ENCODE measurements around the gene RBM47.
"Not testable (repeated sequence)": the region's sequence is repeated elsewhere in the genome, so short reads cannot be mapped to it uniquely, and the experiment has no call there.

The RBM47 gene

GRCh38 chr4:40417941-40418340 is 211.7 kb downstream of the RBM47 start:
- H3K9me3 ChIP-seq (ENCODE audit: control insufficient read depth, low read length) = no peaks in the 10 kb centered on the region
- no peak overlapping the region for H3K27ac ChIP-seq
- H3K27me3 ChIP-seq (ENCODE audit: control insufficient read depth, insufficient read depth, low read length) = no peaks in the 10 kb centered on the region
- H3K4me1 ChIP-seq = no peaks in the 10 kb centered on the region
- no peak overlapping the region for H3K4me3 ChIP-seq (ENCODE audit: low read depth, low read length)
- no peak overlapping the region for H2AFZ ChIP-seq
- no peaks in the 10 kb centered on the region for H3K36me3 ChIP-seq (ENCODE audit: control insufficient read depth, insufficient read depth, low read length)
- TF ChIP-seq CTCF (IDR thresholded peaks at IDR 0.05) = no peak
- no peaks in the 10 kb centered on the region for H3K79me2 ChIP-seq
- H3K4me2 ChIP-seq (ENCODE audit: low read length) = no peak overlapping the region
- no peak overlapping the region for H3K9ac ChIP-seq

GRCh38 chr4:40414673-40415072 is 215.0 kb downstream of the RBM47 start:
- Histone ChIP-seq H3K9me3 (ENCODE audit: control insufficient read depth, low read length) (no peaks in the 10 kb centered on the region), H3K79me2 (no peaks in the 10 kb centered on the region), H3K4me3 (ENCODE audit: low read depth, low read length) (no peak overlapping the region), H3K27ac (no peak overlapping the region), H3K4me1 (no peaks in the 10 kb centered on the region), H3K9ac (no peak overlapping the region), H3K36me3 (ENCODE audit: control insufficient read depth, insufficient read depth, low read length) (no peaks in the 10 kb centered on the region), H3K27me3 (ENCODE audit: control insufficient read depth, insufficient read depth, low read length) (no peaks in the 10 kb centered on the region), H2AFZ (no peak overlapping the region), H3K4me2 (ENCODE audit: low read length) (no peak overlapping the region)
- TF ChIP-seq CTCF (IDR thresholded peaks at IDR 0.05) = no peak

- no peaks in the 10 kb centered on the region for H3K4me1 ChIP-seq
- no peaks in the 10 kb centered on the region for H3K27me3 ChIP-seq (ENCODE audit: control insufficient read depth, insufficient read depth, low read length)
- no peak overlapping the region for H3K9ac ChIP-seq
- no peak overlapping the region for H2AFZ ChIP-seq
- no peak for TF ChIP-seq CTCF (IDR thresholded peaks at IDR 0.05)
- H3K4me2 ChIP-seq (ENCODE audit: low read length) = no peak overlapping the region
- no peaks in the 10 kb centered on the region for H3K9me3 ChIP-seq (ENCODE audit: control insufficient read depth, low read length)
- no peak overlapping the region for H3K4me3 ChIP-seq (ENCODE audit: low read depth, low read length)
- no peak overlapping the region for H3K27ac ChIP-seq
- H3K79me2 ChIP-seq = no peaks in the 10 kb centered on the region
- no peaks in the 10 kb centered on the region for H3K36me3 ChIP-seq (ENCODE audit: control insufficient read depth, insufficient read depth, low read length)
Measured at GRCh38 chr4:40412866-40413795, 216.5 kb downstream of the RBM47 start.

- no peak overlapping the region for H2AFZ ChIP-seq
- H3K27ac ChIP-seq = no peak overlapping the region
- no peak overlapping the region for H3K4me3 ChIP-seq (ENCODE audit: low read depth, low read length)
- H3K36me3 ChIP-seq (ENCODE audit: control insufficient read depth, insufficient read depth, low read length) = no peaks in the 10 kb centered on the region
- no peaks in the 10 kb centered on the region for H3K27me3 ChIP-seq (ENCODE audit: control insufficient read depth, insufficient read depth, low read length)
- H3K79me2 ChIP-seq = no peaks in the 10 kb centered on the region
- no peaks in the 10 kb centered on the region for H3K9me3 ChIP-seq (ENCODE audit: control insufficient read depth, low read length)
- no peak for TF ChIP-seq CTCF (IDR thresholded peaks at IDR 0.05)
- no peak overlapping the region for H3K4me2 ChIP-seq (ENCODE audit: low read length)
- H3K4me1 ChIP-seq = no peaks in the 10 kb centered on the region
- no peak overlapping the region for H3K9ac ChIP-seq
Measured at GRCh38 chr4:40412388-40412787, 217.3 kb downstream of the RBM47 start.

- Histone ChIP-seq H3K27ac (no peak overlapping the region), H3K36me3 (ENCODE audit: control insufficient read depth, insufficient read depth, low read length) (no peaks in the 10 kb centered on the region), H3K9ac (no peak overlapping the region), H3K27me3 (ENCODE audit: control insufficient read depth, insufficient read depth, low read length) (no peaks in the 10 kb centered on the region), H3K4me3 (ENCODE audit: low read depth, low read length) (no peak overlapping the region), H2AFZ (no peak overlapping the region), H3K9me3 (ENCODE audit: control insufficient read depth, low read length) (no peaks in the 10 kb centered on the region), H3K4me1 (no peaks in the 10 kb centered on the region), H3K79me2 (no peaks in the 10 kb centered on the region), H3K4me2 (ENCODE audit: low read length) (no peak overlapping the region)
- no peak for TF ChIP-seq CTCF (IDR thresholded peaks at IDR 0.05)
Measured at GRCh38 chr4:40409835-40410234, 219.8 kb downstream of the RBM47 start.

GRCh38 chr4:40407468-40407867 is 222.2 kb downstream of the RBM47 start:
- H3K9ac ChIP-seq; H3K4me3 ChIP-seq (ENCODE audit: low read depth, low read length); H3K4me1 ChIP-seq; H2AFZ ChIP-seq; H3K36me3 ChIP-seq (ENCODE audit: control insufficient read depth, insufficient read depth, low read length); H3K4me2 ChIP-seq (ENCODE audit: low read length); H3K27ac ChIP-seq; H3K9me3 ChIP-seq (ENCODE audit: control insufficient read depth, low read length); H3K79me2 ChIP-seq; H3K27me3 ChIP-seq (ENCODE audit: control insufficient read depth, insufficient read depth, low read length): not testable (repeated sequence)

Data from parathyroid adenoma (tissue), 2 donors.